GM18951 (cell line): ENCODE data around the gene BBS10.

ENCODE experiments used
- POLR2A ChIP-seq: IDR thresholded peaks from 4 replicates; pipeline ENCODE4 v1.6.1; 2011; ENCODE audit warnings: mild to moderate bottlenecking; ENCODE audit not compliant: insufficient read length, insufficient read depth; ENCODE audit errors: extremely low read depth
- in situ Hi-C: fragments of 300-500 bp; cut with MboI; formaldehyde crosslinking; loops from one replicate; pipeline ENCODE4 v1.12.0; 2022; ENCODE audit warnings: low sequenced_read_pairs, mixed read lengths, inconsistent platforms; ENCODE audit not compliant: unreplicated experiment

BBS10 gene

DNA sequence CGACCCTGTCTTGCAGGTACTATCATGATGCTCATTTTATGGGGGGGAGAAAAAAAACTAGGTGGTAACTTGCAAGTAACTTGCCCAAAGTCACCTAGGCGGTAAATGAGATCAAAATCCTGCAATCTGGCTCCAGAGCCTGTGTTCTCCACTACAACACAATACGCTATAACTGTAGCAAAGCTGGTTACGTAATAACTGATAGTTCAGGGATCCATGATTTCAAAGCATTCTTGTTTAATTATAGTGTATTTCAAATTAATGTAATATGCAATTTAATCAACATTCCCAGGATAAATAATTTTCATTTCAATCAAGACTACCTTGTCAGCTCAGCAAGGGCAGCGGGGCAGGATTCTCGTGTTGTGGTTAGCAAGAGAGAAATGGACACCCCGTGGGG lies 31.7 kb downstream of the BBS10 start:
- TF ChIP-seq POLR2A = no peak
- in situ Hi-C loops = no loop called here

DNA sequence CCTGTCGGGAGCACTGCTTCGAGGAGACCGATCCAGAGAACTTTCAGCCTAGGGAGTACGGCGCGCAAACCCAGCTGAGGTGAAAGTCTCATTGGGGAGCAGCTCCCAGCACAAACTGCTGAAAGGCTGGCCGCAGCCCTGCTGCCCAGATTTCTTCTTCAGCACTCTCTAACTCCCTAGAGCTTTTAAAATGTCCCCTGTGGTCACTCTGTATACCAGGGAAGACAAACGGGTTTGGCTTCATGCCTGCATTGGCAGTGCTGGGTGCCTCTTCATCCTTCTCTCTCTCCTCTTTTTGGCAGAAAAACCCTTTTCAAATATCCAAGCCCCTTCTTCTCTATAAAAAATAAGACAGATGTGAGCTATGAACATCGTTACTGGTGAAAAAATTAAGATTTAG lies 34.9 kb downstream of the BBS10 start:
- TF ChIP-seq POLR2A = no peak
- in situ Hi-C loops = no loop called here

DNA sequence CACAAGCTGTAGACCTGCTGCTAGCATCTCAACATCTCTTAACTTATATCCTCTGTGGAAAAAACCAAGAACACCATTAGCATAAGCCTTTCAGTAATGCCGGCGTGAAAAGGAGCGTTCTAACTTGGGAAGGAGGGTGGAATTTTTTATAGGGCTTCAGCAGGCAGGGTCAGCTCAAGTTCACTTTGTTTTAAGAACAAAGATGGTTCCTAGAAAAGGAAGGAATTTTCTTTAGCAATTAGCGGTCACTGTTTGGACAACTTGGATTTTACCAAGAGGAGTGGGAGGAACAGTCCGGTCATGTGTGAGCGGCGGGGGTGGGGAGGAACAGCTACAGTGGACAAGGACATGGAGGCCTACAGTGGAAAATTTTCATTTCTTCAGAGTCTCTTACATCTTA lies 35.9 kb downstream of the BBS10 start:
- no peak for TF ChIP-seq POLR2A
- in situ Hi-C loops = no loop called here

DNA sequence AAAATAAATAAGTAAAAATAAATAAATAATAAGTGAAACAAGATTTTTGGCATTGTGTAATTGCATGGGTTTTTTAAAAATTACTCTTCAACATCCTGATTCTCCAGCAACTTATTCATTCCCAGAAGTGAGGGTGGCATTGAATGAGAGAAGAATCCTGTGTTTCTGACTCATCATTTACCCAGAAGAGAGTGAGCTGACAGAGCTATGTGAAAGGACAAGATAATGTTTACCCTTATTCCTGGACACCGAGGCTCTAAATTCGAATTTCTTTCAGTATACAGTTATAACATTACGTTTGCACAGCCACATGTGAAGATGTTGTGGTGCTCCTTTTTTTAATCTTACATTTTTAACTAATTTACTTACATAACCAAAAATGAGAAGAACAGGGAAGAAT lies 36.4 kb downstream of the BBS10 start:
- in situ Hi-C loops = no loop called here
- no peak for TF ChIP-seq POLR2A

DNA sequence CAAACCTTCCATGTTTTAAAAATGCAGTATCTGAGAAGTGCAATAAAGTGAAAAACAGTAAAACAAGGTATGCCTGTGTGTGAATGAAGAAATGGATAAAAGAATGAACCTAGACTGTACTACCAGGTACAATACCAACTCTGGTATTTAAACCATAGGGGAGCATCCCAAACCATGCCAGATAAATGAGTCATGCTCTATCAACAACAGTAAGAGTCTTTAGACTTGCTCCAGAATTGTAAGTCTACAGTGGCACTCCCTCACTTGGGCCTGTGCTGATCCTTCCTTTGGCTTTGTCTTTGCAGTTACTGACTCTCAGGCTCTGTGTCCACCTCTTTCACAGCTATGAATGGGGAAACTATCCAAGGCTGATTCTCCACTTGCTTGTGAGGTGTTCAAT lies 38.1 kb downstream of the BBS10 start:
- in situ Hi-C loops = no loop called here
- no peak for TF ChIP-seq POLR2A

DNA sequence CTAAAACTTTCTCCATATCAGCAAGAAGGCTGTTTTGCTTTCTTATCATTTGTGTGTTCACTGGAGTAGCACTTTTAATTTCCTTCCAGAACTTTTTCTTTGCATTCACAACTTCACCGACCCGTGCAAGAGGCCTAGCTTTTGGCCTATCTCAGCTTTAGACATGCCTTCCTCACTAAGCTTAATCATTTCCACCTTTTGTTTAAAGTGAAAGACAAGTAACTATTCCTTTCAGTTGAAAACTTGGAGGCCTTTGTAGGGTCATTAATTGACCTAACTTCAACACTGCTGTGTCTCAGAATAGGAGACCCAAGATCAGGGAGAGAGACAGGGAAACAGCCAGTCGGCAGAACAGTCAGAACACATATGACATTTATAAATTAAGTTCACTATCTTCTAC lies 39.3 kb downstream of the BBS10 start:
- TF ChIP-seq POLR2A = no peak
- in situ Hi-C loops = no loop called here

DNA sequence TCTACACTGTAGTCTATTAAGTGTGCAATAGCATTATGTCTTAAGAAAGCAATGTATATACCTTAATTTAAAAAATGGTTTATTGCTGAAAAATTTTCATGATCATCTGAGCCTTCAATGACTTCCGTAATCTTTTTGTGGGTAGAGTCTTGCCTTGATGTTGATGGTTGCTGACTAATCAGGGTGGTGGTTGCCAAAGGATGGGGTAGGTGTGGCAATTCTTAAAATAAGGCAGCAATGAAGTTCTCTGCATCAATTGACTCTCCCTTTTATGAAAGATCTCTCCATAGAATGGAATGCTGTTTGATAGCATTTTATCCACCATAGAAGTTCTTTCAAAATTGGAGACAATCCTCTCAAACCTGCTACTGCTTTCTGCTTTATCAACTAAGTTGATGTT lies 41.1 kb downstream of the BBS10 start:
- no peak for TF ChIP-seq POLR2A
- in situ Hi-C loops = no loop called here

DNA sequence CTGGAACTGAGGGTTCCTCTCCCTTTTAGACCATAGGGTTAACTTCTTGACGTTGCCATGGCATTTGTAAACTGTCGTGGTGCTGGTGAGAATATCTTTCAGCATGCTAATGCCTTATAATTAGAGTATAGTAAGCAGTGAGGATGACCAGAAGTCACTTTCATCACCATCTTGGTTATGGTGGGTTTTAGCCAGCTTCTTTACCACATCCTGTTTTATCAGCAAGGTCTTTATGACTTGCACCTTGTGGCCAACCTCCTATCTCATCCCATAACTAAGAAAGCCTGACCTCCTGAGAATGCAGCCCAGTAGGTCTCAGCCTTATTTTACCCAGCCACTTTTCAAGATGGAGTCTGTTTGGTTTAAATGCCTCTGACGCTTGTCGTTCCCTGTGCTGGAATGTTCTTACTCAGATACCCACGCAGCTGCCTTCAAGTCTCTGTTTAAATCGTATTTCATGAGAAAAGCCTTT lies 44.2 kb downstream of the BBS10 start:
- in situ Hi-C loops = no loop called here
- TF ChIP-seq POLR2A = no peak

DNA sequence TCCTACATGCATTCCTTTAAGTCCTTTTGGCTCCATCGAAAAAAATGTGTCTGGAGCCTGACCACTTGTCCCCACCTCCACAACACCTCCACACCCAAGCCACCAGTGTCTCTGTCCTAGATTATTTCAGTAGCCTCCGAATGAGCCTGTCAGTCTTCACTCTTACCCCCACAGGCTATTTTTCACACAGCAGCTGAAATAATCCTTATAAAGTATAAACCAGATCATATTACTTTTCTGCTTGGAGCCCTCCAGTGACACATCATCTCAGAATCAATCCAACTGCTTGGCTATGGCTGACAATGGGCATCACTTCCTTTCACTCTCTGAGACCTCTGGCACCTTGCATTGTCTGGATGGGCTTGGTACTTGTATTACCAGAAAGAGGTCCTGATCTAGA lies 44.9 kb downstream of the BBS10 start:
- TF ChIP-seq POLR2A = no peak
- in situ Hi-C loops = no loop called here

DNA sequence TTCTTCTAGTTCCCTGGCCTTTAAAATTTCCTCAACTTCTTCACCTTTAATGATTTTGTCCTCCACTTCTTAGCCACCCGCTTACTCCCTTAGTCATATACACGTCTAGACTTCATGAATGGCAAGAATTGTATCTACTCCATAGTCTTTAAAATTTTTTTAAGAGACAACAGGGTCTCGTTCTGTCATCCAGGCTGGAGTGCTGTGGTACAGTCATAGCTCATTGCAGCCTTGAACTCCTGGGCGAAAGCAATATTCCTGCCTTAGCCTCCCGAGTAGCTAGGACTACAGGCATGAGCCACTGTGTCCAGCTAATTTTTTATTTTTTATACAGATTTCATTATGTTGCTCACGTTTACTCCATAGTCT lies 47.9 kb downstream of the BBS10 start:
- in situ Hi-C loops = no loop called here
- no peak for TF ChIP-seq POLR2A

DNA sequence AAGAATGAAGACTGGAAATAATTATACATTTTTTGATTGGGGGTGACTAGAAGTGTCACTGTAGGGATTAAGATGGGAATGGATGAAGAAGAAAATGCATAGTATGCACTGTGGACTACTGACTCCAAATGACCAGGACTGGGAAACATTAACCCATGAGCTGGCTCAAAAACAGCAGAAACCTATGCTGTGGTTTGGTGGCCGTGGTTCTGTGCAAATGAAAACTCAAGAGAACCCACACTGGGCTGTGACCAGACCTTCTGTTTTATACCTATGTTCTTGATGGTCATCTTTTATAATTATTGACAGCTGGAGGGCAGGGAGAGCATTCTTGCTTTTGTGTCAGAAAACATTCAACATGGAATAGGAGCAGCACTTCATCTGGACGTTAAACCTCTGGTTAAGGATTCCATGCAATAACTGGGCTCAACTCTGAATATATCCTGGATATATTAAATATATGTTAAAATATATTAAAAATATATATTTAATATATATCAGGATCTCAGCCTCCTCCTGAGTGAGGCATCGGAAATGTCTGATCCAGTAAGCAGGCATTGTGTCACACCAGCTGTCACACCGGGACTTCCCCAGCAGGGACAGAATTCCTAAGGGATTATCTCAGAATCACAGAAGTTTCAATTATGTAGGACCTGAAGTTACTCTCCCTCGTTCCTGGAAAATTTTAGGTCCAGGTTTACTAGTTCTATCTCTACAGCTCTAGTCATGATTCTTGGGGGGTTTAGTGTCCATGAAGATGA lies 48.5 kb downstream of the BBS10 start:
- TF ChIP-seq POLR2A = no peak
- in situ Hi-C loops = no loop called here
